AG04449 (cell line): ENCODE results near the gene CHCHD6.

Experiments used
- CTCF ChIA-PET: fragments of 350-600 bp; formaldehyde crosslinking; extraction: SDS; loops from one replicate; lab custom pipeline; 2021; ENCODE audit warnings: antibody characterized with exemption; lab: Yijun Ruan, JAX
- POLR2A ChIA-PET: fragments of 400-600, 350-600 bp; formaldehyde crosslinking; extraction: SDS; loops from one replicate; lab custom pipeline; 2020; ENCODE audit warnings: antibody characterized with exemption, inconsistent platforms; lab: Yijun Ruan, JAX
- DNase-seq: peaks from one replicate; pipeline ENCODE4 v3.0.0-alpha.2; 2010; ENCODE audit warnings: low read depth, low spot score
- H3K4me3 ChIP-seq: 2 replicates; pipeline ENCODE4 v1.5.1; 2011; ENCODE audit warnings: low read depth, mild to moderate bottlenecking, control low read depth, low read length
- CTCF ChIP-seq: IDR thresholded peaks from one replicate; pipeline ENCODE4 v1.5.1; 2011; ENCODE audit warnings: mild to moderate bottlenecking, moderate library complexity, low read length, control low read depth, inconsistent platforms; ENCODE audit not compliant: insufficient read depth; ENCODE audit errors: missing control alignments

Gene CHCHD6

GRCh38 chr3:126976906-126977305, 272.9 kb downstream of the CHCHD6 start:
- ChIA-PET POLR2A (no interaction called here), CTCF (interaction anchor here (1.2 to 1.3 kb wide), 2 partner anchors 22 to 225 kb away, joined by 3 to 5 read pairs; no protein-coding TSS in a partner anchor)
- H3K4me3 ChIP-seq, result no peak overlapping the region
- no peak for DNase-seq
- no peak for TF ChIP-seq CTCF

- ChIA-PET POLR2A (no interaction called here), CTCF (interaction anchor here (0.7 to 1.3 kb wide), 2 partner anchors 12 to 226 kb away, joined by 3 to 5 read pairs; no protein-coding TSS in a partner anchor)
- no peak for TF ChIP-seq CTCF
- no peak for DNase-seq
- H3K4me3 ChIP-seq, result no peak overlapping the region
Observed at GRCh38 chr3:126977821-126978220, 273.8 kb downstream of the CHCHD6 start.

GRCh38 chr3:126978291-126978690, 274.3 kb downstream of the CHCHD6 start:
- H3K4me3 ChIP-seq, result no peak overlapping the region
- DNase-seq, result no peak
- ChIA-PET POLR2A (no interaction called here), CTCF (interaction anchor here (1.0 to 8.5 kb wide), 5 partner anchors 9 to 226 kb away, joined by 4 to 211 read pairs (median 5); no protein-coding TSS in a partner anchor)
- no peak for TF ChIP-seq CTCF

GRCh38 chr3:126979046-126979628, 275.1 kb downstream of the CHCHD6 start:
- POLR2A ChIA-PET, result no interaction called here

GRCh38 chr3:126980266-126980811, 276.3 kb downstream of the CHCHD6 start:
- POLR2A ChIA-PET, result no interaction called here
- CTCF ChIA-PET, result interaction anchor here (1.1 to 8.5 kb wide), 6 partner anchors 11 to 300 kb away, joined by 3 to 211 read pairs (median 16); no protein-coding TSS in a partner anchor
- no peak for TF ChIP-seq CTCF

More at GRCh38 chr3:126979046-126979628, 275.1 kb downstream of the CHCHD6 start:
- CTCF ChIA-PET, result interaction anchor here (1.0 to 8.5 kb wide), 5 partner anchors 9 to 477 kb away, joined by 3 to 211 read pairs (median 5); no protein-coding TSS in a partner anchor
- H3K4me3 ChIP-seq, result no peak overlapping the region
- TF ChIP-seq CTCF, result no peak
- no peak for DNase-seq

GRCh38 chr3:126982126-126982470, 278.1 kb downstream of the CHCHD6 start:
- TF ChIP-seq CTCF, result no peak
- POLR2A ChIA-PET, result interaction anchor here (0.6 to 1.2 kb wide), 2 partner anchors 21 to 229 kb away, joined by 3 read pairs; no protein-coding TSS in a partner anchor
- CTCF ChIA-PET, result interaction anchor here (0.6 to 8.5 kb wide), 38 partner anchors 10 to 565 kb away, joined by 3 to 211 read pairs (median 4); partner anchors contain the start of gene CHCHD6
- H3K4me3 ChIP-seq, result peak overlapping the region; percentile 65
- DNase-seq, result no peak

More at GRCh38 chr3:126980266-126980811, 276.3 kb downstream of the CHCHD6 start:
- no peak for DNase-seq
- H3K4me3 ChIP-seq, result no peak overlapping the region
